ENCODE data around the gene PPM1J. TPM values are rescaled to one million over a fixed set of nuclear protein-coding genes. Genes with fewer than 3 reads are reported as not detected.

PPM1J gene
- total and polyA plus RNA-seq, 2 of the 13 experiments (the other 11 are each of a cell fraction or from before 2014, with no cell fraction given): 0.07 to 0.22 TPM

DNA sequence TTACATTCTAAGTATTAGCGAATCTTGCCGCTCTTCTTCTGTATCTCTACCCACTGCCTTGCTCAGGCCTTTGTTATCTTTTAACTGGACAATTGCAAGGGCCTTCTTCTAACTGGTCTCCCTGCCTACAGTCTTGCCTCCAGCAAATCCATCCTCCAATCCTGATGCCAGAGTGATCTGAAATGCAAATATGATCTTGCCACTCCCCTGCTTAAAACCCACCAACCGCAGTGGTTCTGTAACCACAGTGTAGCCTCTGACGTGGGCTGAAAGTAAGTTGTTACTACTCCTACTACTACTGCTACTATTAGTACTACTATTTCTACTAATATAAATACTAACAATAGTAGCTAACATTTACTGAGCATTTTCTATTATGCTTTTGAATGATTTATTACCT is 28.3 kb downstream of the PPM1J start:
- Histone ChIP-seq H3K27ac (ENCODE audit: extremely low read length, insufficient read depth, low read length) (no peak overlapping the region), H3K4me1 (ENCODE audit: insufficient read depth, low read length) (no peaks in the 10 kb centered on the region), H4K20me1 (ENCODE audit: insufficient read depth, low read length) (no peaks in the 10 kb centered on the region), H3K79me2 (ENCODE audit: insufficient read depth, low read length) (peaks cover 18% of the 10 kb centered on the region), H3K27me3 (ENCODE audit: control insufficient read depth in 1 of 2, insufficient read depth in 2 of 2, low read length in 2 of 2) (no peaks in the 10 kb centered on the region), H3K9me3 (ENCODE audit: low read length) (no peaks in the 10 kb centered on the region), H3K4me2 (ENCODE audit: low read depth, low read length) (no peak overlapping the region), H3K36me3 (replicated peaks in 1 of 2; ENCODE audit: control insufficient read depth in 1 of 2, insufficient read depth in 2 of 2, low read length in 2 of 2) (peaks cover 7 to 22% of the 10 kb centered on the region in 2 experiments), H2AFZ (ENCODE audit: low read length) (no peak overlapping the region), H3K4me3 (replicated peaks in 1 of 3; ENCODE audit: insufficient read depth in 1 of 3, low read depth in 2 of 3, low read length in 3 of 3) (no peak overlapping the region), H3K9ac (ENCODE audit: insufficient read depth, low read depth, low read length) (no peak overlapping the region)
- intact Hi-C loops (cut with micrococcal nuclease; ENCODE audit: unreplicated experiment) (no loop called here), in situ Hi-C loops (cut with HindIII; ENCODE audit: extremely low pct_ligation_motif_present, low pct_unique_long_range_greater_than_20kb) (no loop called here)
- ATAC-seq (no peak), FAIRE-seq (no peak), DNase-seq (ENCODE audit: low spot score) (no peak)
- WGBS (ENCODE audit: low lambda C conversion rate): 100% methylated on average over 4 of the region's 4 CpGs
- CTCF ChIA-PET (ENCODE audit: low intra/inter-chr PET ratio, low total read pairs): no interaction called here
- POLR2A ChIA-PET: no interaction called here
- BruUV-seq (replicated peaks): no TSS peak
- TF ChIP-seq MTA1 (CRISPR knock-in tag; IDR thresholded peaks at IDR 0.05; ENCODE audit: borderline replicate concordance): no peak
- TF ChIP-seq GATAD1 (CRISPR knock-in tag; IDR thresholded peaks at IDR 0.05): no peak
- TF ChIP-seq SIN3B (IDR thresholded peaks at IDR 0.05; ENCODE audit: low read length): no peak
- no peak for TF ChIP-seq ELF3 (CRISPR knock-in tag; IDR thresholded peaks at IDR 0.05)
- TF ChIP-seq CBX2 (IDR thresholded peaks at IDR 0.05; ENCODE audit: low read depth, low read length): no peak
- no peak for TF ChIP-seq CBX2 (CRISPR knock-in tag; IDR thresholded peaks at IDR 0.05; ENCODE audit: low read depth)
- TF ChIP-seq PCBP2 (optimal IDR thresholded peaks at IDR 0.05; ENCODE audit: low read depth, low read length, poor library complexity, severe bottlenecking): no peak
- no peak for TF ChIP-seq PAWR (CRISPR knock-in tag; IDR thresholded peaks at IDR 0.05; ENCODE audit: borderline replicate concordance)
- no peak for TF ChIP-seq MXD4 (CRISPR knock-in tag; IDR thresholded peaks at IDR 0.05)
- TF ChIP-seq, protein P1, sequence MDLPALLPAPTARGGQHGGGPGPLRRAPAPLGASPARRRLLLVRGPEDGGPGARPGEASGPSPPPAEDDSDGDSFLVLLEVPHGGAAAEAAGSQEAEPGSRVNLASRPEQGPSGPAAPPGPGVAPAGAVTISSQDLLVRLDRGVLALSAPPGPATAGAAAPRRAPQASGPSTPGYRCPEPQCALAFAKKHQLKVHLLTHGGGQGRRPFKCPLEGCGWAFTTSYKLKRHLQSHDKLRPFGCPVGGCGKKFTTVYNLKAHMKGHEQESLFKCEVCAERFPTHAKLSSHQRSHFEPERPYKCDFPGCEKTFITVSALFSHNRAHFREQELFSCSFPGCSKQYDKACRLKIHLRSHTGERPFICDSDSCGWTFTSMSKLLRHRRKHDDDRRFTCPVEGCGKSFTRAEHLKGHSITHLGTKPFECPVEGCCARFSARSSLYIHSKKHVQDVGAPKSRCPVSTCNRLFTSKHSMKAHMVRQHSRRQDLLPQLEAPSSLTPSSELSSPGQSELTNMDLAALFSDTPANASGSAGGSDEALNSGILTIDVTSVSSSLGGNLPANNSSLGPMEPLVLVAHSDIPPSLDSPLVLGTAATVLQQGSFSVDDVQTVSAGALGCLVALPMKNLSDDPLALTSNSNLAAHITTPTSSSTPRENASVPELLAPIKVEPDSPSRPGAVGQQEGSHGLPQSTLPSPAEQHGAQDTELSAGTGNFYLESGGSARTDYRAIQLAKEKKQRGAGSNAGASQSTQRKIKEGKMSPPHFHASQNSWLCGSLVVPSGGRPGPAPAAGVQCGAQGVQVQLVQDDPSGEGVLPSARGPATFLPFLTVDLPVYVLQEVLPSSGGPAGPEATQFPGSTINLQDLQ (CRISPR knock-in tag; IDR thresholded peaks at IDR 0.05): no peak
- TF ChIP-seq XRCC5 (optimal IDR thresholded peaks at IDR 0.05; ENCODE audit: low read length): no peak
- TF ChIP-seq, protein P2, sequence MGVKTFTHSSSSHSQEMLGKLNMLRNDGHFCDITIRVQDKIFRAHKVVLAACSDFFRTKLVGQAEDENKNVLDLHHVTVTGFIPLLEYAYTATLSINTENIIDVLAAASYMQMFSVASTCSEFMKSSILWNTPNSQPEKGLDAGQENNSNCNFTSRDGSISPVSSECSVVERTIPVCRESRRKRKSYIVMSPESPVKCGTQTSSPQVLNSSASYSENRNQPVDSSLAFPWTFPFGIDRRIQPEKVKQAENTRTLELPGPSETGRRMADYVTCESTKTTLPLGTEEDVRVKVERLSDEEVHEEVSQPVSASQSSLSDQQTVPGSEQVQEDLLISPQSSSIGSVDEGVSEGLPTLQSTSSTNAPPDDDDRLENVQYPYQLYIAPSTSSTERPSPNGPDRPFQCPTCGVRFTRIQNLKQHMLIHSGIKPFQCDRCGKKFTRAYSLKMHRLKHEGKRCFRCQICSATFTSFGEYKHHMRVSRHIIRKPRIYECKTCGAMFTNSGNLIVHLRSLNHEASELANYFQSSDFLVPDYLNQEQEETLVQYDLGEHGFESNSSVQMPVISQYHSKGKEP (CRISPR knock-in tag; IDR thresholded peaks at IDR 0.05): no peak
- no peak for TF ChIP-seq FOXP1 (IDR thresholded peaks at IDR 0.05)
- no peak for TF ChIP-seq FOXP1 (CRISPR knock-in tag; IDR thresholded peaks at IDR 0.05)
- no peak for TF ChIP-seq TARDBP (CRISPR knock-in tag; IDR thresholded peaks at IDR 0.05)
- TF ChIP-seq, protein P3, sequence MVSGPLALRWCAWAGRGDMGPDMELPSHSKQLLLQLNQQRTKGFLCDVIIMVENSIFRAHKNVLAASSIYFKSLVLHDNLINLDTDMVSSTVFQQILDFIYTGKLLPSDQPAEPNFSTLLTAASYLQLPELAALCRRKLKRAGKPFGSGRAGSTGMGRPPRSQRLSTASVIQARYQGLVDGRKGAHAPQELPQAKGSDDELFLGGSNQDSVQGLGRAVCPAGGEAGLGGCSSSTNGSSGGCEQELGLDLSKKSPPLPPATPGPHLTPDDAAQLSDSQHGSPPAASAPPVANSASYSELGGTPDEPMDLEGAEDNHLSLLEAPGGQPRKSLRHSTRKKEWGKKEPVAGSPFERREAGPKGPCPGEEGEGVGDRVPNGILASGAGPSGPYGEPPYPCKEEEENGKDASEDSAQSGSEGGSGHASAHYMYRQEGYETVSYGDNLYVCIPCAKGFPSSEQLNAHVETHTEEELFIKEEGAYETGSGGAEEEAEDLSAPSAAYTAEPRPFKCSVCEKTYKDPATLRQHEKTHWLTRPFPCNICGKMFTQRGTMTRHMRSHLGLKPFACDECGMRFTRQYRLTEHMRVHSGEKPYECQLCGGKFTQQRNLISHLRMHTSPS (CRISPR knock-in tag; IDR thresholded peaks at IDR 0.05; ENCODE audit: low read depth): no peak
- TF ChIP-seq POLR2A (IDR thresholded peaks at IDR 0.05; ENCODE audit: insufficient read depth in 1 of 2, low read depth in 2 of 2, low read length in 2 of 2): no peak

Measured in HepG2 (cell line).